HG03103 (cell line): ENCODE measurements around the gene PERM1.
A peak's percentile ranks its signal among the peaks of the same experiment; 100 is the strongest.

Source experiments
- ATAC-seq: cut with Tn5 transposase; IDR thresholded peaks from one replicate; pipeline ENCODE4 v1.9.1; 2021; ENCODE audit warnings: low read depth; ENCODE audit not compliant: unreplicated experiment

Gene PERM1

GRCh38 chr1:966135-966703, 15.7 kb downstream of the PERM1 start, which contains the start of gene PLEKHN1:
TSS of gene PLEKHN1 (plus strand) at chr1:966482. CDS start at chr1:966532, 50 bp downstream.
- ATAC-seq, result no peak

- no peak for ATAC-seq
These were observed 16.3 kb downstream of the PERM1 start for GRCh38 chr1:965526-966134.

DNA sequence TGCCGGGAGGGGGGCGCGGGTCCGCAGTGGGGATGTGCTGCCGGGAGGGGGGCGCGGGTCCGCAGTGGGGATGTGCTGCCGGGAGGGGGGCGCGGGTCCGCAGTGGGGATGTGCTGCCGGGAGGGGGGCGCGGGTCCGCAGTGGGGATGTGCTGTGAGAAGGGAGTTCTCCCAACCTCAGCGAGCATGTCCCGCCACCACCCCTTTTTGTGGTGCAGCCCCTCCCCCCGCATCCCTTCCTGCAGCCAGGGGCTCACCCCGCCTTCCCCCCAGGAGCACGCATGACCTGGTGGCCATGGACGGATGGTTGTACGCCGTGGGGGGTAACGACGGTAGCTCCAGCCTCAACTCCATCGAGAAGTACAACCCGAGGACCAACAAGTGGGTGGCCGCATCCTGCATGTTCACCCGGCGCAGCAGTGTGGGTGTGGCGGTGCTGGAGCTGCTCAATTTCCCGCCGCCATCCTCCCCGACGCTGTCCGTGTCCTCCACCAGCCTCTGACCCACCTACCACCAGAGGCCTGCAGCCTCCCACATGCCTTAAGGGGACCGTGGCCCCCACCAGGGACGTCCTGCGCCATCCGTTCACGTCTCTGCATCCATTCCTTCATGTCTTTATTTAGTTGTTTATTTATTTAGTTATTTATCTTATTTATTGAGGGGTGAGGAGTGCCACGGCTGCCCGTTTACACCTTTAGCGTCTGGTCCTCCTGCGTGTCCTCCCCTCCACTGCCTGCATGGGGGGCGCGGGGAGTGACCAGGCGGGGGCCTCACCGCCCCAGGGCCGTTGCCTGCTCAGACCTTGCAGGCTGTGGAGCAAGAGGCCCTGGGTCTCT, 17.0 kb downstream of the PERM1 start:
- no peak for ATAC-seq

DNA sequence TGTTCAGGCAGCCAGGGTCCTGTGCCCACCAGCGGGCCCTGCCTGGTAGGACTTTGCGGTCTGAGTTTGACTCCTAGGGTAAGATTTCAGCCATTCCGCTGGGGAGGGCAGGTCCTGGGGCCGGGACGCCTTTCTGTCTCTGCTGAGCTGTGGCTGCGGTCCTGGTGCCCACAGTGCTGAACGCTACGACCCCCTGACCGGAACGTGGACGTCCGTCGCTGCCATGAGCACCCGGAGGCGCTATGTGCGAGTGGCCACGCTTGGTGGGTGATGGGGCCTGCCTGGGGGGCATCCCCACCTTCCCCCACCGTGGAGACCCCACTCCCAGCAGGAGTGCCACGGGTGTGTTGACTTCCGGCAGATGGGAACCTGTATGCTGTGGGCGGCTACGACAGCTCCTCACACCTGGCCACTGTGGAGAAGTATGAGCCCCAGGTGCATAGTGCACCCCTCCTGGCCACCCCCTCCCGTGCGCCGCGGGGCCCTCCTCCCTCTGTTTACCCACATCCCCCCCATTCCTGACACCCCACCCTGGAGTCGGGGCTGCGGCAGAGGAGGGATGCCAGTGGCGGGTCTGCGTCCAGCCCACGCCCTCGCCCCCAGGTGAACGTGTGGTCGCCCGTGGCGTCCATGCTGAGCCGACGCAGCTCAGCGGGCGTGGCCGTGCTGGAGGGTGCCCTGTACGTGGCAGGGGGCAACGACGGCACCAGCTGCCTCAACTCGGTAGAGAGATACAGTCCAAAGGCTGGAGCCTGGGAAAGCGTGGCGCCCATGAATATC, 18.0 kb downstream of the PERM1 start:
- ATAC-seq, result no peak

DNA sequence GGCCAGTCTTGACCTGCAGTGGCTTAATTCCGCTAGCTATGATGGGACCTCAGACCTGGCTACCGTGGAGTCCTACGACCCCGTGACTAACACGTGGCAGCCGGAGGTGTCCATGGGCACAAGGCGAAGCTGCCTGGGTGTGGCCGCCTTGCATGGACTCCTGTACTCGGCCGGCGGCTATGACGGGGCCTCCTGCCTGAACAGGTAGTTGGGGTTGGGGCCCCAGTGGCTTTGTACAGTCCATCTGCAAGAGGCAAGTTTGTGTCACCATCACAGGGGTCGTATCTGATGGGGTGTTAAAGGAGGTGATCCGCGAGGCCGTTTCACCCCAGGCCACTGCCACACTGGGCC, 18.6 kb downstream of the PERM1 start:
- no peak for ATAC-seq

GRCh38 chr1:962381-963300, 19.3 kb downstream of the PERM1 start:
- ATAC-seq, result no peak

DNA sequence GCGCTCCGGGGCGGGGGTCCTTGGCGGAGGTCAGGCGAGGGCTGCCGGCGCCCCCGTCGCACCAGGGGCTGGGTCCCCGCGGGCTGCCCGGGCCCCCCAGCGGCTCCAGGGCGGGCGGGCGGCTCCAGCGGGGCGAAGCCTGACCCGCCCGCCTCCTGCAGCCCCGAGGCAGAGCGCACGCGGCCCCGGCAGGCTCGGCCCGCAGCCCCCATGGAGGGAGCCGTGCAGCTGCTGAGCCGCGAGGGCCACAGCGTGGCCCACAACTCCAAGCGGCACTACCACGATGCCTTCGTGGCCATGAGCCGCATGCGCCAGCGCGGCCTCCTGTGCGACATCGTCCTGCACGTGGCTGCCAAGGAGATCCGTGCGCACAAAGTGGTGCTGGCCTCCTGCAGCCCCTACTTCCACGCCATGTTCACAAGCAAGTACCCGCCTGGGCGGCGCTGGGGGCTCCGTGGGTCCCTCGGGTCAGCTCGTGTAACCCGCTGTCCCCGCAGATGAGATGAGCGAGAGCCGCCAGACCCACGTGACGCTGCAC, 20.7 kb downstream of the PERM1 start:
- ATAC-seq, result no peak

GRCh38 chr1:960363-961131, 21.3 kb downstream of the PERM1 start, which contains the start of gene KLHL17:
TSS of gene KLHL17 (plus strand) at chr1:960584. CDS start at chr1:960694, 110 bp downstream.
- no peak for ATAC-seq

GRCh38 chr1:959731-960362, 22.0 kb downstream of the PERM1 start:
- no peak for ATAC-seq

DNA sequence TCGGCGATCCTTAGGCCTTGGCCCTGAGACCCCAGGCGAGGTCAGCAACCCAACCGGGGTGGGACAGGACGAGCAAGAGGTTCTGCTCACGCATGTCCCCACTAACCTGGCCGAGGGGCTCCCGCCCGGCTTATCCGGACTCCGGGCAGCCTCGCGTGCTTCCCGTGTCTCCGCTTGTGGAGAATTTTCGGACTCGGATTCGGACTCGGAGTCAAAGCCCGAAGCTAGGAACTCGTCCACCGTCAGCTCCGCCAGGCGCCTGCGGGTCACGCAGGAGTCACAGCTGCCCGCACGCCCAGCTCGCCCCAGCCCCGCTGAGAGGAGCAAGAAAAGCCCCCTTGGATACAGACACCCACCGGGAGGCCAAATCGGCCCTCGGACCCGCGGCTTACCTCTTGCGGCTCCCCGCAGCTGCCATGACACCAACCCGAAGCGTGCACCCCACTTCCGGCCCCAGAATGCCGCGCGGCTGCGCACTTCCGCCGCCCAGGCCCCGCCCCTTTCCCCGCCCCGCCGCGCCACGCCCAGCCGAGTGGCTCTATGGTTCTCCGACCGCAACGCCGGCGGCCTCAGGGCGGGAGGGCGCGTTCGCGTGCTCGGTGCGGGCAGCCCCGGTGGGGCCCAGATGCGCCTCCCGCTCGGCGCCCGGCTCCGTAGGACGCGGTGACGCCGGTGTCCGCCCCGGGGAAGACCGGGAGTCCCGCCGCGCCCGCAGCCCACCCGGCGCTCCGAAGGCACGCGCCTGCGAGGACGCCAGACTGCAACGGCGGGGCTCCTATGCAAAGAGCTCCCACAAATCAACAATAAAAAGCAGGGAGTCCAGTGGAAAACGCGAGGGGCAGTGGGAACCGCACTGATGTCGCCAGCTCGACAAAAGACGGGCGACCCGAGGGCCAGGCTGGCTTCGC, 22.8 kb downstream of the PERM1 start, which contains the start of gene NOC2L:
Gene NOC2L, minus strand, starts transcription at position 434 of the 908 bp plus-strand sequence. Its CDS starts 16 bp downstream, at position 418.
- ATAC-seq, result peak; percentile 69

DNA sequence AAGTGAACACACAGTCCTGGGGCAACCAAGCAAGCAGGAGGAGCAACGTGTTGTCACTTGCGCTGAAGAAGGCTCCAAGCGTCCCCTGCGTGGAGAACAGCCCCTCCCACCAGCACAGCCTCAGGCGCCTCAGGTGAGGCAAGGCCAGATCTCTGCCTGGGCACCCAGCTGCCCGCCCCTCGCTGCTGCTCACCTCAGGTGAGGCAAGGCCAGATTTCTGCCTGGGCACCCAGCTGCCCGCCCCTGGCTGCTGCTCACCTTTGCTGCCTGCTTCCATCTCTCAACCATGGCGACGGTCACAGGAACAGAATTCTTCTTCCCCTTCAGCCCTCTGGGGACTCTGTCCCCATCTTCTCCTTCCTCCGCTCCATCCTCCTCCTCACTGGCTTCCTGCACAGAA, 25.3 kb downstream of the PERM1 start:
- ATAC-seq, result no peak

DNA sequence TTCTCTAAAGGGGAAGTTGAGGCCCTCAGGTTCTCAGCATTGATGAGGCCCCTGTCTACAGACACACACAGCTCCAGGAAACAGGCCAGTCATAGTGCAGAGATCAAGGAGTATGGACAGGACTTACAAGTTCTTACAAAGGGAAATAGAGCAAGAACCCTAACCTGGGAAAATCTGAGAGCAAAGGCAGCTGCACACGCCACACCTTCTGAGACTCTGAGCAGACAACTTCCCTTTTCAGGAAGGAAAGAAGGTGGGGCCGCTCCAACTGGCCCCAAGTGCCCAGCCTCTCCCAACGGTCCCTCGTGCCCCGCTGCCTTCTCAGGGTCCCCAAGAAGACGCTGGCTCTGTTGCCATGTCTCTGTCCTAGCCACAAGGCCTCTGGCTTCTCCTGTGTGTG, 26.4 kb downstream of the PERM1 start:
- no peak for ATAC-seq

DNA sequence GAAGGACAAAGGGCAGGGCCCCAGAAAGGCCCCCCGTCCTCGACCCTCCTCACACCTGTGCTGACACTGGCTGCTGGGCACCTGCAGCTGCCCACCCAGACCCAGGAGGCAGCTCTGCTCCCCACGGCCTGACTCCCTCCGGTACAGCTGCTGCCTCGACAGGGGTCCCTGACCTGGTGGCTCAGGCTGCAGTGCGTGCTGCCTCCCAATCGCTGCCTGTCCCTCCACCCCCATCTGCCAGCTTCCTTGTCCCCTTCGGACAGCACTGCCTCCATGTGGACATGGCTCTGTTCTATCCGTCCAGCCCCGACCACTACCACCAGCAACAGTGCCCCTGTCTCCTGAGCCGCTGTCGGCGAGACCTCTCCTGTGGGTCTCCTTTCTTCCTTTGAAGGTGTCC, 27.0 kb downstream of the PERM1 start:
- ATAC-seq, result no peak

- ATAC-seq, result no peak
These were observed 28.2 kb downstream of the PERM1 start for GRCh38 chr1:953524-954320.

DNA sequence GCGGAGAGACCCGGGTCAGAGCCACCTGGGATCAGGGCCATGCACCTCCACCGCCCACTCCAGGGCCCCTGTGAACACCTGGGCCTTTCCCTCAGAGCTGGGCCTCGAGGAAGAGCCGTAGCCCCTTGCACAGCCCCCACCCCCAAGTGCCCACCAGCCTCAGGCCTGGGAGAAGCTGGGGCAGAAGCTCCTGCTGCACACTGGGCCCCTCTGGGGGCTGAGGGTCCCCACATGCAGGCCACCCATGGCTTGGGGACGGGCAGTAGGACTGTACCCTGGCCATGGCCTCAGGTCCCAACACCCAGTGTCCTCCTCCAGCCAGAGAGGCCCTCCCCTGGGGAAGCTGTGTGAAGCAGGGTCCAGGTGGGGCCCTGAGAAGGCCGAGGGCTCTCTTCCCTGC, 29.3 kb downstream of the PERM1 start:
- ATAC-seq, result no peak

GRCh38 chr1:952201-952600, 29.7 kb downstream of the PERM1 start:
- no peak for ATAC-seq

DNA sequence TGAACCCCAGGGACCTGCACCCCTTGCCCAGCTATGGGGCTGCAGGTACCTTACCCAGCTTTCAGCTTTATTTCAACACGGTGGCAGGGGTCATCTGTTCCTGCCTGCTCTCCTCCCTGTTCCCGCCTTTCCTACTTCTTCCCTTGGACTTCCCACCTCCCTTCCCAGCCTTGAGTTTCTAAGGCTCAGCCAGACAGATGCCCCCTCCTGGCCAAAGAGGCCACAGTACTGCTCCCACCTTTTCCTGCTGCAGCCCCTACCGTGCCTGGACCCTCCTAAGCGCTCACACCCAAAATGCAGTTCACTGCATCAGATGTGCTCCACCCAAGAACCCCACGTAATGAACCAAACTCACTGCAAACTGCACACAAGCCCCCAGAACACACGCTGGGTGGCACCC, 30.5 kb downstream of the PERM1 start:
- no peak for ATAC-seq
